GM19372 (cell line): ENCODE results near the gene PSMD14.

Experiments
- ATAC-seq: cut with Tn5 transposase; IDR thresholded peaks from one replicate; pipeline ENCODE4 v1.9.1; 2021; ENCODE audit warnings: mild to moderate bottlenecking, low read depth, moderate library complexity; ENCODE audit not compliant: unreplicated experiment

The PSMD14 gene

DNA sequence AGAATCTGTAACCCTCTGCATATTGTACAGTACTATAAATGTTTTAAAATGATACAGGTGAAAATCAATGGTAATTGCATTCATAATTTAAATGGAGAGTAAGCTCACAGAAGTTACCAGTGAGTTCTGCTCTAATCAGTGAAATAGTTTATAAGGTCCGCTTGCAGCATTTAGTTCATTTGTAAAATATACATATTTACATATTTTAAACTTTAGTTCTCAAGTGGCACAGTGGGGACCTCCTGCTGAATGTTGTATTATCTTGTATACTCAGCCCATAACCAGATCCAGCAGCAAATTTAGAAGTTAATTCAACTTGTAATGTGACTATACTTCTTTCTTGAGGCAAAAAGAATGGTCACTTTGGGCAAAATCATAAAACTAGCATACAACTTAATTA lies 66.2 kb downstream of the PSMD14 start:
- ATAC-seq: no peak

DNA sequence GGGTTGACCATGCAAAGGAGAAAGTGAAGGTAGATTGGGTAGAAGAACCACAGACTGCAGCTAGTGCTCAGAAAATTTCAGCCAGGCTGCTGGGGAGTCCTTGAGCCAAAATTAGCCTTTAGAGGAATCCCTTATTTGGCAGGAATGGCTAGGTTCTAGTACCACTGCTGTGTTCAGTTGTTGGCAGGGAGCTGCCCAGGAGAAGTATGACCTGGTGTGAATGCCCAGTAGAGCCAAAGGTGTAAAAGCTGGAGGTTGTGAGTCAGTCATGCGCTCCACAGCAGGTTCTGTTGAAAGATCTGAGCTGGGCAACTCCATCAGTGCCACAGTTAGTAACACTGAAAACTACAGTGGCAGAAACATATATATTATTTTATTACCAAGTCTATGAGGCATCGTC lies 71.5 kb downstream of the PSMD14 start:
- ATAC-seq: no peak

DNA sequence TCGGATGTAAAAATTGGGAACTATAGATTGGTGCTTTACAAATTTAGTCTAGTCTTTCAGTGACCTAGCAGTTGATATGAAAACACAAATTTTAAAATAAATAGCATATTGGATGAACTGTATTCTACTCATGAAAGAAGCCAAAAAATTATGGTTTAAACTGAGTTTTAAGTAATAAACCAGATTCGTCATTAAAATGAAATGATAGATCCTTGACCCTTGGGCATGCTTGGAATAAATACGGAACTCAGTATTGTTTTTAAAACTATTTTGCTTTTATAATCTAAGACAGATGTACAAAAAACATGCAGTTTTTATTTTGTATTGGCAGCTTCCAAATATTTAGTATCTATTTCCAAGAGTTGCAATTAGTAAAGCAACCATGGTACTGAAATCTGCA lies 73.3 kb downstream of the PSMD14 start:
- ATAC-seq: no peak

DNA sequence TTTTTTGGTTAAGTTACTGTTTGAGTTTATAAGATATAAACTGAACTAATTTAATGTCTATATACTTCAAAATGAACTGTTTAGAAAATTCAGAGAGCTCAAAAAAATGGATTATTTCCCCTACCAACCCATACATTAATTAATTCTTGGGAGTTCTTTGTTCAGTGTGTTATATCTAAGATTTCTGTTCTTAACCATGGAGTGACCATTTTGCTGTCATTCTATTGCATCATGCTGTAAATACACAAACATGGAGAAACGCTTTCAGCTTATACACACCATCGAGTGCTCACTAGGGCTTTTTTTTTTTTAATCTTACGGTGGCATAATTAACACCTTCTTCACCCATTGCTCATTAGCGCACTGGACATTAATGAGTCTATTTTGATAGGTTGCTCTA lies 74.5 kb downstream of the PSMD14 start:
- no peak for ATAC-seq

DNA sequence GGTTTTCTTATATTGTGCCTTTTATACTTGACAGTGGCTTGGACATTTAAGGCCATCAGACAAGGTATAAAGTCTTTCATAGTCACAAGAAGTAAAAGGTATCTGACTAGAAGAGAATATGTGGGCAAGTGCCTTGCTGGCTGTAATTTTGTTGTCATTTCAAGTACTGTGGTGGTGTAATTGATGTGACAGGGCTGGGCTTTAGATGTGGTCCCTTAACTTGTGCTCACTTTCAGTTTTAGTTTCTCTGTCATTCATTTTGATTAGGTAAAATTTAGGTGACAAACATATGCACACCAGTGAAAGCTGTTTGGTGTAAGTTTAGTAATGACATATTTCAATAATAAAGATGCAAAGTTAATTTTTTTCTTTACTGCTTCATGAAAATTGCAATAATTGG lies 76.6 kb downstream of the PSMD14 start:
- peak; percentile 80 for ATAC-seq

DNA sequence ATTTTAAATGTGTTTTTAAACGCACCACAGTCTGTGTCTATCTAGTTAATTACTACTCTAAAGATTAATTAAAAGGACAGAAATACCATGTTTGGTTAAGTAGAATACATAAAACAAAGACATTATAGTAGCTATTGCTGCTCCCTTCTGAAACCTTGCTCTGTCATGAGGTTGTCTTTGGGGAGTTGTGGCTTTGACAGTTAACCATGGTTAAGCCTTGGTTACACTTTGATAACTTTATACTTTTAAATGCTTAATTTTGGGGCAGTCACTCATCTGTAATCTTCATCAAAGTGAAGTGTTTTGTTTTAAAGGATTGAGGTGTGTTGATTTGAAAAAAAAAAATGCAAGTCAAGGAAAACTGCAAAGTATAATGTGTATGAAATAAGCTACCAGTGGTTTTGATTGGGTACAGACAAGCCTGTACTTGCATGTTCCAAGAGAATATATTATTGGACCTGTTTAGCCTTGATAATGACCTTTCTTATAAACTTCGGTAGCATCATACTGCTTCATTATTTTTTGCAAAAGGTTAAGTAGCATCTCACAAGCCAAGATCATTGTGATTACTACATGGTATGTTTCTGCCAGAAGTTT lies 78.1 kb downstream of the PSMD14 start:
- ATAC-seq: peak; percentile 59

DNA sequence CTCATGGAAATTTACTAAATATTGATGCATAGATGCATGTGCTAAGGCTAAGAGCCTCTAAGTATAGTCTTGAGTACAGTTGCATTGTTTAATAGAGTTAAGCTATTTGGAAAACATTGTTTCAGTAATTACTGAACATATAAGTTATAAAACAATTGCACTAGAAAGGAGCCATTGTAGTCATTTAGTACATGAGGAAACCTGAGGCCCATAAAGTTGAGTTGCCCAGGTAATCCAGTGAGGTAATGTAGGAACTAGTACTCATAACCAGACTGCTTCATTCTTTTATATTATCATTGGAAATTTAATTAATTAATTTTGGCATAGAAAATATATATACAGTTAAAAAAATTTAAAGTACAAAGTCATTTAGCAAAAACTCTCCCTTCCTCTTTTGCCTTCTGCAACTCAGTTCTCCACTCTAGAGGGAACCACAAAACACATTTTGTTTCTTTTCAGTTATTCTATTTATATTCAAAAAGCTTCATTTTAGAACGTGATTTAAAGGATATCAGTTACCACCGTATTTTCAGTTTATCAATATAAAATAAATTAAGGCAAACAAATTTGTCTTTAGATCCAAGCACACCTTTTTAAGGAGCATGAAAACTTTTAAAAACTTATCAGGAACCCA lies 80.0 kb downstream of the PSMD14 start:
- ATAC-seq: no peak

DNA sequence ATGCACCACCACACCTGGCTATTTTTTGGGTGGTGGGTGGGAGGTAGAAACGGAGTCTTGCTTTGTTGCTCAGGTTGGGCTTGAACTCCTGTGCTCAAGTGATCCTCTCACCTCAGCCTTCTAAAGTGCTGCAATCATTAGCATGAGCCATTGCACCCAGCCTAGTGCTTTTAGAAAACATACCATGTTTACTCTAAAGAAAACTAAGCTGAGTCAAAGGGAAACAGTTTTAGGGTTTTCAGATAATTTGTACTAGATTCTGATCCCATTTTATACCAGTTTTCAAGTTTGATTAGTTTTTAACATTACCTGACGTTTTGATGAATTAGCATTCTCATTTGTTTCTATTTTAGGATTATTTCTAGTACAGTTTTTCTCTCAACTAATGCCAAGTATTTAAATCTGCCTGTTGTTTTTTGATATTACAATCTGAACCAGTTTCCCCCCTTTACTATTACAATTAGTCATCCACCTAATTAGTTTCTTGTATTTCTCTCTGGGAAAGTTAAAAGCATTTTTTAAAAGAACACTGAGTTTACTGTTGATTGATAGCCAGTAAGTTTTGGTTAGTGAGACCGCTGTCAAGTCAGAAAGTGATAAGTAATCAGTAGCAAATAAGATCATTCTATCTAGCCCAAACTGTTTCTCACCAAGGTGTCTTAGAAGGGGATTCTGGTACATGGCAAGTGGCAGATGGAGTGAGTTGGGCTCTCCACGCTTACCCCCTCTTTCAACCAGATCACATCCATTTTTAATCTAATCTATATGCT lies 83.7 kb downstream of the PSMD14 start:
- no peak for ATAC-seq

DNA sequence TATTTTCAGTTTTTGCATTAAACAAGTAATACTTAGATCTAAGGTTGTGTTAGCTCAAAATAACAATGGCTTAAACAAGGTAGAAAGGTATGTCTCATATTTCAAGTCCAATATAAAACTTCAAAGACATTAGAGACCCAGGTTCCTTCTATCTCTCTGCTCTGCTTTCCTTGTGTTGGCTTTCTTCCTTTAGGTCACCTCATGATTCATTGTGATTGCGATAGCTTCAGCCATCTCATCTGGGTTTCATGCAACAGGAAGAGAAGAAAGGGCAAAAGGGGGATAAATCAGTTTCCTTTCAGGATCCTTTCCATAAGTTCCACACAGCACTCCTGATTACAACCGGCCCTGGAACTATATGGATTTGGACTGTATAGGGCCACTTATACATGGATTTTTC lies 91.9 kb downstream of the PSMD14 start:
- ATAC-seq: no peak

DNA sequence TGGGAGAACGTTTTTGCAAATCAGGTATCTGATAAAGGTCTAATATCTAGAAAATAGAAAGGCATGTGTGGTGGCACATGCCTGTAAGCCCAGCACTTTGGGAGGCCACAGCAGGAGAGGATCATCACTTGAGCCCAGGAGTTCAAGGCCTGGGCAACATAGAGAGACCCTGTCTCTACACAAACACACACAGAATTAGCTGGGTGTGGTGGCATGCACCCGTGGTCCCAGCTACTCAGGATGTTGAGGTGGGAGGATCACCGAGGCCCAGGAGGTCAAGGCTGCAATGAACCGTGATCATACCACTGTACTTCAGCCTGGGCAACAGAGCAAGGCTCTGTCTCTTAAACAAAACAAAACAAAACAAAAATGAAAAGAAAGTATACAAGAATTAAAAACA lies 94.1 kb downstream of the PSMD14 start:
- no peak for ATAC-seq

DNA sequence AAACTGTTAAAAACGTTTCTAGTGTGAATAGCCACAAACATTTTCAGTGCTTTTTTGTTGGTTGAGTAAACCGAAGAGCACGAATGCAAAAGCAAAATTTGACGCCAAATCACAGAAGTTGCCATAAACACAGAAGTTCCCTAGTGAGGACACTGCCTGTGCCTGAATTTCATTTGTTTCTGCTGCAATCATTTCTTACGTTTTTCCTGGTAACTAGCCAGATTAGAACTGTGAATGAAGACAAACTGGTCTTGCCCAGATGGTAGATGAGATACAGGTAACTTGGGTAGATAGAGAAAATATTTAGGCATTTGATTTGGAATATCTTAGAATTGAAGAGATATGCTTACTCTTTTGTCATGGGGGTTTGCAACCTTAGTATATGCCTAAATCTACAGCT lies 98.1 kb downstream of the PSMD14 start:
- no peak for ATAC-seq

DNA sequence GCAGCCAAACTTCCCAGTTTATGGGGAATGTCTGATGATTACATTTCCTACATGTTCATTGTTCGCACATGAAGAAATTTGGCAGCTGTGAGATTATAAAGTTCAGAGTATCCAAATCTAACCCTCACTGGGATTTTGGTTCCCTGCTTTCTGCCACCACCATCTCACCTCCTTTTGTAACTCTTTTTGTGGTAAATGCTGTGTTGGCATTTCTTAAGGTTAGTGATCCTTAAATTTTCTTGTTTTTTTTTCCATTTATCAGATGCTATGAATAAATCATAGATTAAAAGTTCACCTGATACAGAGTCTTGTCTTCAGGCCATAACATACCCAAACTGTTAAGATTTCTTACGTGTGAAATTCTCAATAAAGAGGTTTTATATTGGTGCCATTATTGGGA lies 99.4 kb downstream of the PSMD14 start:
- no peak for ATAC-seq

DNA sequence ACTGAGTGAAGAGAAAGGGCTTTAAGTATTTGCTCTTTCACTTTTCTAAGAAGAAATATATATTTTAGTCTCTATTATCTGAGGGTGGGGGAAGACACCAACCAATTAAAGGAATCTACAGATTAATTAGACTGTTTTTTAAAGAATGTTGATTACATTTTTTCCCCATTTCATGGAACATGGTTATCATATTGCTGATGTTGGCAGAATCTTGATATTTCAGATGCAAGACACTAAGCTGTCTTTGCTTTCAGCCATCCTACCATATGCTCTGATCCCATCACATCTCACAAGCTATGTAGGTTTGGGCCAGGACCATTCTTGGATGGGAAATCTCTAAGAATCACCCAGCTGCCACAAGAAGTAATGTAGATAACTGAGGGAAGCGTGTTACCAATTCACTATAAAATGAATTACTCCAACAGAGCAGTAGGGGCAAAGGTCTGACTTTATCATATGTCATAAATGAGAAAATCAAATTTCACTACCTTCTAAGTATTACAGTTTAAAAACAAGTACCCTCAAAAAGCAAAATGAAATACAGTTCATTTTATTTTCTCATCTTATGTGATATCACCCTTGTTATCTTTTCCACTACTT lies 101.2 kb downstream of the PSMD14 start:
- ATAC-seq: no peak

DNA sequence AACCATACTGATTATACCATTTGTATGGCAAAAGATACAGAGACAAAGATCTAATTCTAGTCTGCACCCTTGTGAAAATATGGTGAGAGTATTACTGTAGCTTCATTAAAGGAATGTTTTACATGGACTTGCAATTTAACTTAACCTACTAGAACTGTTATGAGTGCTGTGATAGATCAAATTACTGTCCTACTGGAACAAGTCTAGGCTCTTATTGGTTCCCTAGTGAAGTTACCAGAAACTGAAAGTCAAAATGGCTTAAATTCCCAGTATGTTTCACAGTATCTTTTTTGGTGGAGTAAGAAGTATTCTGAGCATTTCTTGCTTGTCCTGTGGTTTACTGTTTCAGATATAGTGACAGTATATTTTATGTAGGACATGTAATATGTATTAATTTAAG lies 104.1 kb downstream of the PSMD14 start:
- ATAC-seq: no peak

DNA sequence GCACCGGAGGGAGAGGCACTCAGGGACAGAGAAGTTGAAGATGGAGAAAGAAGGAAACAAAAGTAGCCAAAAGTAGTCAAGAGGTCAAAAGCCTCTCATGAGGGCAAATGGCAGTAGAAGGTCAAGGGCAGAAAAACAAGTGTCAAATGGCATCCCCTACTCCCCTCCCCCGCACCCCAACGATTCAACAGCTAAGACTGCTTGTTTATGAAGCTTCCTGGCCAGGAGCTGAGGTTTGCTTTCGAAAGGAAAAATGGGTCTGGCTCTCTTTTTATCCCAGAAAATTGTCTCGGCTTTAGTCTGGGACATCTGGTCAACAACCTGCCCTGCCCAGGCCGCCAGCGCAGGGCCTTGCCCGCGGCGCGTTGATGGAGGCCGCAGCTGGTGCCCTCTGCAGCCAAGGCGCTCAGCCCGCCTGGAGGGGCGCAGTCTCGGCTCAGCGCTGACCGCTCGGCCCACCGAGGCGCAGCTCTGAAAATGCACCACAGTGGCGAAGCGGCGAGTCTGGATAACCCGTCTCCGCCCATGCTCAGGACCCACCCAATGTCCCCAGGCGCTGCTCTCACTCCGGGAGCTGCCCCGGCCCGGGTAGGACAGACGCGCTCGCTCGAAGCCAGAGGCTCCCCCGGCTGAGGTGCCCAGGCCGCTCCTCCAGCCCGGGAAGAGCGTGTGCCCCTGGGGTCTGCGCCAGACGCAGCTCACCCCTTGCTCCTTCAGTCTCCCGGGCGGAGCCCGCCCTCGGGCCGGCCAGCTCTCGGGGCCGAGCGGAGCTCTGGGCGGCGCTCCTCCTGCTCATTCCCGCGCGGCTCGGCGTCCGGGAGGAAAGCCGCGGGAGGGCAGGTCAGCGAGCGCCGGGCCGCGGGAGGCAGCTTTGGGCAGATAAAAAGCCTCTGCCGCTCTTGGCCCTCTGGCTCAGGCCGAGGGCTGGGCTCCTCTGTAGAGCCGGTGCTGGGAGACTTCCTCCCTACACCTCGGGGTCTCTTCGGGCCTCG lies 106.1 kb downstream of the PSMD14 start:
- ATAC-seq: peak; percentile 35

DNA sequence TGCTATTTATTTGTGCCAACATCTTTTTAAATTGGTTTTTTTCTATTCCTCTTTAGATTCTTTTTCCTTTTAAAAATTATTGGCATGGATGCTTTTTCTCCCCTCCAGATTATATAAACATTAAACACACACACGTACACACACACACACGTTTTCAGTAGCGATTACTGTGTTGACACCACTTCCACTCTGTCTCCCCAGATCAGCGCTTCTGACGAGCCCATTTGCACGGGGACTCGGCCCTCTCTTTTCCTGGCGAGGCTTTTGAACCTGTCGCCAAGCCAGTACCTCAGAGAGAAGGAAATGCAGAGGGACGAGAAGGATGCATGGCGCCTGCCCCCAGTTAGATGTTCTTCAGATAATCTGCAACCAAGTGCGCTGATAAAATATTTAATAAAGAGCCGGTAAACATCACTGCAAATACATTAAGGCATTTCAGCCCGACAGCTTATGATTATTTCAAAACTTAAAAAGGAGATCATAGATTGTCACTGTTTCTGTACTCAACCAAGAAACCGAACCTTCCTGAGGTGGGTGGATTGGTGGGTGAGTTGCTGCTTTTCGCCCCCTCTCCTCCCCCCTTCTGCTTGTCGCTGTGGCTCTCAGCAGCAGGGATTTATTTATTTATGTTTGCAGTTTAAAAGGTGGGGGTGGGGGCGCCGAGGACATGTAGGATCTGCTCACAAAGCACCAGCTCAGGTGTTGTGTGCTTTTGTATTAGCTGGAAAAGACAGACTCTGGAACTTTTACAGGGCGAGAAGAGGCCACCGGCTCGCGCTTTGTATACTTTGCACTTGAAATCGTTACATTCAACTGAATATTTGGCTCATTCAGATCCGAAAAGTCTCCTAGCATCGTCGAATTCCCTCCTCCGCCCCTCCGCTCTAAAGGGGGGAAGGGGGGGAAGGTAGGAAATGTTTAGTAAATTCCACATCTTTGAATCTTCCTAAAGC lies 107.1 kb downstream of the PSMD14 start:
- peak; percentile 21 for ATAC-seq

DNA sequence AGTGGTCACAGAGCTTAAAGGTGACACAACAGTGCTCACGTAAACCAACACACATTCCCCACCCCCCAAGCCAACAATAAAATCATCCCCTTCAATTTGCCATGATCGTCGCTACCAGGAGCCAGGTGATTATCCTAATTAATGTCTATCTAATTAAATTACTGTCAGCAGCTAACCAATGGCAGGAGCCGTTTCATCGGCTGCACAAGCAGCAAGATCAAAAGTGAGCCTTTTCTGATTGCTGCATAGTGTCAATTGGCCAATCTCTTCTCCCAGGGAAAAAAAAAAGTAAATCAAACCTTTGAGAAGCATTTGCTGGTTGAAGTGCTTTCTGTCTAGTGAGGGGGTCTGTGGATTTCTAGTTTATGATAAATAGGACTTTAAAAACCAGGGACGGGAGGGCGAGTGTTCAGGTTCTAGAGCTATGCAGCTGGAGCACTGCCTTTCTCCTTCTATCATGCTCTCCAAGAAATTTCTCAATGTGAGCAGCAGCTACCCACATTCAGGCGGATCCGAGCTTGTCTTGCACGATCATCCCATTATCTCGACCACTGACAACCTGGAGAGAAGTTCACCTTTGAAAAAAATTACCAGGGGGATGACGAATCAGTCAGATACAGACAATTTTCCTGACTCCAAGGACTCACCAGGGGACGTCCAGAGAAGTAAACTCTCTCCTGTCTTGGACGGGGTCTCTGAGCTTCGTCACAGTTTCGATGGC lies 107.9 kb downstream of the PSMD14 start, which contains the start of gene TBR1:
TBR1 (plus strand) TSS at position 311 of the 721 bp plus-strand sequence; CDS start at position 425, 114 bp downstream.
- no peak for ATAC-seq

DNA sequence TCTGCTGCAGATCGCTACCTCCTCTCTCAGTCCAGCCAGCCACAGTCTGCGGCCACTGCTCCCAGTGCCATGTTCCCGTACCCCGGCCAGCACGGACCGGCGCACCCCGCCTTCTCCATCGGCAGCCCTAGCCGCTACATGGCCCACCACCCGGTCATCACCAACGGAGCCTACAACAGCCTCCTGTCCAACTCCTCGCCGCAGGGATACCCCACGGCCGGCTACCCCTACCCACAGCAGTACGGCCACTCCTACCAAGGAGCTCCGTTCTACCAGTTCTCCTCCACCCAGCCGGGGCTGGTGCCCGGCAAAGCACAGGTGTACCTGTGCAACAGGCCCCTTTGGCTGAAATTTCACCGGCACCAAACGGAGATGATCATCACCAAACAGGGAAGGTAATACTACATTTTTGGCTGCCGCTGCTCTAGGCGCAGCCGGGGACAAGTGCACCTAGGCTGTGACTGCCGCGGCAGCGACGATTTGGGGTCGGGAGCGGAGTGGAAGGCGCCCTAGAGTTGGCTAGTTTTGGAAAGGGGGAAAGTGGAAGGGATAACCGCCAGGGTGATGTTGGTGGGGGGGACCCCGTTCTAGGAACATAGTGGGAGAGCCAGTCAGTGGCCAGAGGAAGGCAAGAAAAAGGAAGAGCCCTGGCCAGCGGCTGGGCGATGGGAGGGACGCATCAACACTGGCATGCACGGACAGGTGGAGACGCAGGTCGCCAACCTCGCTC lies 108.6 kb downstream of the PSMD14 start:
- no peak for ATAC-seq
